Cardiac muscle cell (in vitro differentiated cells and primary cell): ENCODE results near the gene NKD2. TPM values are rescaled to one million over a fixed set of nuclear protein-coding genes. Genes with fewer than 3 reads are reported as not detected.
"Not testable (repeated sequence)": the region's sequence is repeated elsewhere in the genome, so short reads cannot be mapped to it uniquely, and the experiment has no call there.

ENCODE experiments used
- DNase-seq, 2 donors: peaks; one replicate each; pipeline versions ENCODE4 v3.0.0 to v3.0.0-alpha.2; 2010 to 2017; ENCODE audit warnings: low read depth in 1 of 2, low spot score in 1 of 2
- H3K27ac ChIP-seq: fragments of 200-600 bp; sonication (generic); 2 replicates; pipeline ENCODE4 v1.5.1; 2016
- H3K27me3 ChIP-seq: fragments of 200-600 bp; sonication (generic); 2 replicates; pipeline ENCODE4 v1.6.0; 2016; ENCODE audit warnings: control low read depth
- H3K36me3 ChIP-seq: fragments of 200-600 bp; sonication (generic); 2 replicates; pipeline ENCODE4 v1.5.1; 2016; ENCODE audit warnings: control low read depth
- H3K4me1 ChIP-seq: fragments of 200-600 bp; sonication (generic); 2 replicates; pipeline ENCODE4 v1.8.1; 2017; ENCODE audit warnings: low read depth, mild to moderate bottlenecking, mixed run types
- H3K4me3 ChIP-seq: fragments of 200-600 bp; sonication (generic); 2 replicates; pipeline ENCODE4 v1.5.1; 2016; ENCODE audit warnings: mild to moderate bottlenecking
- H3K9me3 ChIP-seq: fragments of 200-600 bp; sonication (generic); 2 replicates; pipeline ENCODE4 v1.5.1; 2017; ENCODE audit warnings: low read depth, mild to moderate bottlenecking, control low read depth
- polyA plus RNA-seq: library from polyadenylated mRNA; unstranded; fragments of >200 nt; fragmentation: Nextera tagmentation; extraction: Ambion mirVana; gene quantifications from 2 replicates; pipeline ENCODE4 v1.2.1, GENCODE V29; 2016
- total RNA-seq: library from RNA; depleted of rRNA; stranded (reverse); fragments of >200 nt; gene quantifications from 2 replicates; pipeline ENCODE4 v1.2.3, GENCODE V29; 2016
- TF ChIP-seq, protein P1 (sequence below): IDR thresholded peaks from 2 replicates; pipeline ENCODE4 v1.5.1; 2012; ENCODE audit warnings: low read depth, mild to moderate bottlenecking, low read length

NKD2 gene
- total and polyA plus RNA-seq, 2 experiments from 2014 or later: 3.4 to 3.9 TPM

DNA sequence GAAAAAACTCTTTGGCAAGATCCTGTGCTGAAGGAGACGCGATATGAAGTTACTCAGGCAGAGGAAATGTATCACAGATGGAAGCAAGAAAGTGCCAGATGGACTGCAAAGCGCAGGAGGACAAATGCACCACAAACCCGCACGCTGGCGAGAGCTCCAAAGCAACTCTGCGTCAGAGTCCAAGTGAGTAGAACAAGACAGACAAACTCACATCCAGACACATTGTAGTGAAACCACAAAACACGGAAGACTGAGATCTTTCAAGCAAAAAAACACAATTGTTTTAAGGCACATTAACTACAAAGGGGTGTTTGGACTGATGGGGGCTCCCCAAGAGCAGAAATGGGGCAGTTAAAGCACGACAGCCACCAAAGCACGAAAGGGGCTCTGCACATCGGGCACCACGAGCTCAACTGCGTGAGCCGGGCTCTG lies 39.2 kb upstream of the NKD2 start:
- peaks cover 3% of the 10 kb centered on the region for H3K27me3 ChIP-seq
- no peaks in the 10 kb centered on the region for H3K36me3 ChIP-seq
- TF ChIP-seq, protein P1, sequence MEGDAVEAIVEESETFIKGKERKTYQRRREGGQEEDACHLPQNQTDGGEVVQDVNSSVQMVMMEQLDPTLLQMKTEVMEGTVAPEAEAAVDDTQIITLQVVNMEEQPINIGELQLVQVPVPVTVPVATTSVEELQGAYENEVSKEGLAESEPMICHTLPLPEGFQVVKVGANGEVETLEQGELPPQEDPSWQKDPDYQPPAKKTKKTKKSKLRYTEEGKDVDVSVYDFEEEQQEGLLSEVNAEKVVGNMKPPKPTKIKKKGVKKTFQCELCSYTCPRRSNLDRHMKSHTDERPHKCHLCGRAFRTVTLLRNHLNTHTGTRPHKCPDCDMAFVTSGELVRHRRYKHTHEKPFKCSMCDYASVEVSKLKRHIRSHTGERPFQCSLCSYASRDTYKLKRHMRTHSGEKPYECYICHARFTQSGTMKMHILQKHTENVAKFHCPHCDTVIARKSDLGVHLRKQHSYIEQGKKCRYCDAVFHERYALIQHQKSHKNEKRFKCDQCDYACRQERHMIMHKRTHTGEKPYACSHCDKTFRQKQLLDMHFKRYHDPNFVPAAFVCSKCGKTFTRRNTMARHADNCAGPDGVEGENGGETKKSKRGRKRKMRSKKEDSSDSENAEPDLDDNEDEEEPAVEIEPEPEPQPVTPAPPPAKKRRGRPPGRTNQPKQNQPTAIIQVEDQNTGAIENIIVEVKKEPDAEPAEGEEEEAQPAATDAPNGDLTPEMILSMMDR: no peak
- no peak overlapping the region for H3K4me3 ChIP-seq
- no peak overlapping the region for H3K27ac ChIP-seq
- peak in 1 of 2 donors; percentile 92 for DNase-seq
- H3K9me3 ChIP-seq: no peaks in the 10 kb centered on the region
- no peaks in the 10 kb centered on the region for H3K4me1 ChIP-seq

DNA sequence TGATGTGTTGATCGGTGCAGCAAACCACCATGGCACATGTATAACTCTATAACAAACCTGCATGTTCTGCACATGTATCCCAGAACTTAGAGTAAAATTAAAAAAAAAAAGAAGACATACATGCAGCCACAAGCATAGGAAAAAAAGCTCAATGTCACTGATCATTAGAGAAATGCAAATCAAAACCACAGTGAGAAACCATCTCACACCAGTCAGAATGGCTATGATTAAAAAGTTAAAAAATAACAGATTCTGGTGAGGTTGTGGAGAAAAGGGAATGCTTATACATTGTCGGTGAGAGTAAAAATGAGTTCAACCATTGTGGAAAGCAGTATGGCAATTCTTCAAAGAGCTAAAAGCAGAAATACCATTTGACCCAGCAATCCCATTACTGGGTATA lies 36.0 kb upstream of the NKD2 start:
- H3K4me1 ChIP-seq, H3K9me3 ChIP-seq, H3K27me3 ChIP-seq, H3K4me3 ChIP-seq, H3K36me3 ChIP-seq, H3K27ac ChIP-seq, DNase-seq: not testable (repeated sequence)

DNA sequence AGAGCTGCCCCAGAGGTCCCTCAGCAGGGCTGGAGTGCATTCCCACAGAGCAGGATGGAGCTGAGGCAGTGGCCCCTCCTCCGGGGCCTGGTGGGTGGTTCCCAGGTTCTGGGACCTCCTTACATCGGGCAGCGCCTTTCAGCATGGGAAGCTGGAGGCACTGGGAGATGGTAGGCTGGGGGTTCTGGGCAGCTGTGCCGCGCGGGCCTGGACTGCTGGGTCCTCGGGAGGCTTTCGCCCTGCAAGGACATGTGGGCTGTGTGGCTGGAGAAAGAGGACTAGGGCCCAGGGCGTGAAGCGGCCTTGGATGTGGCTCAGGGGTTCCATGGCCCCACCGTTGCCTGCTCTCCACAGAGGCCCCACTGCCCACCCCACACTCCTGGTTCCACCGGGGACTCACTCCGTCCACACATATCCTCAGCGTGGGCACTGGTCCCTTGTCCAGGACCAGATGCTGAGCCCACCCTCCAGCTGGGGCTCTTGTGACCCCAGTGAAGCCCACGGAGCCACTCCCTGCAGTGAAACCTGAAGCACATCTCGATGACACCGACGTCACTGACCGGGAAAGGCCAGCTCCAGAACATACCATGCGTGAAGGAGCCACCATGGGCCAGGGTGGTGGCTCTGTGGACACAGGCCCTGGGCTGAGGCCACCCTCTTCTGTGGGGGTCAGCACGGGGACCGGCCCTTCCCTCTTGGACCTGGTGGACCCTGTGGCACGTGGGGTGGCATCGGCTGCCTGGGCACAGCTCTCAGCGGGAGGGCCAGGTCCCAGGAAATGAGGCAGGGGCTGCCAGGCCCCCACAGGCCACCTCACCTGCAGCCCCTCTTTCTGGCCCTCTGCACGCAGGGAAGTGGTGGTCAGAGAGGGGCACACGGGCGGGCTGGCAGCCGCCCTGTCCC lies 31.5 kb upstream of the NKD2 start:
- H3K36me3 ChIP-seq: no peaks in the 10 kb centered on the region
- no peak overlapping the region for H3K4me3 ChIP-seq
- no peaks in the 10 kb centered on the region for H3K4me1 ChIP-seq
- no peak overlapping the region for H3K27ac ChIP-seq
- H3K9me3 ChIP-seq: no peaks in the 10 kb centered on the region
- DNase-seq: no peak
- TF ChIP-seq, protein P1: no peak
- H3K27me3 ChIP-seq: no peaks in the 10 kb centered on the region

DNA sequence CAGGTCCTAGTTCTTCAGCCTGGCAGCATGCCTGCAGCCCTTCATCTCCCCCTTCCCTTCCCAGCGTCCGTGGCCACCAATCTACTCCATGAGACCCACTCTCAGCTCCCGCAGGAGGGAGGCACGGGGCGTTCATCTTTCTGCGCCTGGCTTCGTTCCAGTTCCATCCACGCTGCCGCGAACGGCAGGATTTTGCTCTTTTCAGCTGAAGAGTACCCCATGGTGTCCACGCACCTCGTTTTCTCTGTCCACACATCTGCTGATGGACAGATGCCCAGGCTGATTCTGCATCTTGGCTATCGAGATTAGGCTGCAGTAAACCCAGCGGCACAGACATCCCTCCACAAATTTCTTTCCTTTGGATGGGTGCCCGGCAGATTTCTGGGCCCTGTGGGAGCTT lies 30.5 kb upstream of the NKD2 start:
- H3K4me3 ChIP-seq: no peak overlapping the region
- H3K27ac ChIP-seq: no peak overlapping the region
- H3K36me3 ChIP-seq: no peaks in the 10 kb centered on the region
- DNase-seq: no peak
- TF ChIP-seq, protein P1: no peak
- H3K9me3 ChIP-seq: no peaks in the 10 kb centered on the region
- no peaks in the 10 kb centered on the region for H3K27me3 ChIP-seq
- H3K4me1 ChIP-seq: no peaks in the 10 kb centered on the region

DNA sequence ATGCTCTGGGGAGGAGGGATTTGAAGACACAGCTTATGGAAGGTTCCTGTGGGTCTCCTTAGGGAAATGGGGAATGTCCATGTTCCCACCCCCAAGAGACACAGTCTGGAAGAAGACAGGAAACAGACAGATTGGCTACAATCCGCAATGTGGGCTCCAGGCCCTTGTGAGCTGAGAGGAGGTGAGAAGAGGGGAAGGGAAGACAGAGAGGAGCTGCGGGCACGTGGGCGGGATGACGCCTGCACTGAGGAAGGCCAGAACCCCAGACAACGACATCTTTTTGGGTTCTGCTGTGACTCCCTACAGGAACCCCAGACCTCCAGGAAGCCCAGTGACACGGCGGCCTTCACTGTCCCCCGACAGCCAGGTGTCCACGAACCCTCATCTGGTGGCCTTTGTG lies 29.9 kb upstream of the NKD2 start:
- Histone ChIP-seq H3K27ac (no peak overlapping the region), H3K4me3 (no peak overlapping the region), H3K27me3 (no peaks in the 10 kb centered on the region), H3K36me3 (no peaks in the 10 kb centered on the region), H3K4me1 (no peaks in the 10 kb centered on the region), H3K9me3 (no peaks in the 10 kb centered on the region)
- no peak for DNase-seq
- TF ChIP-seq, protein P1: no peak

DNA sequence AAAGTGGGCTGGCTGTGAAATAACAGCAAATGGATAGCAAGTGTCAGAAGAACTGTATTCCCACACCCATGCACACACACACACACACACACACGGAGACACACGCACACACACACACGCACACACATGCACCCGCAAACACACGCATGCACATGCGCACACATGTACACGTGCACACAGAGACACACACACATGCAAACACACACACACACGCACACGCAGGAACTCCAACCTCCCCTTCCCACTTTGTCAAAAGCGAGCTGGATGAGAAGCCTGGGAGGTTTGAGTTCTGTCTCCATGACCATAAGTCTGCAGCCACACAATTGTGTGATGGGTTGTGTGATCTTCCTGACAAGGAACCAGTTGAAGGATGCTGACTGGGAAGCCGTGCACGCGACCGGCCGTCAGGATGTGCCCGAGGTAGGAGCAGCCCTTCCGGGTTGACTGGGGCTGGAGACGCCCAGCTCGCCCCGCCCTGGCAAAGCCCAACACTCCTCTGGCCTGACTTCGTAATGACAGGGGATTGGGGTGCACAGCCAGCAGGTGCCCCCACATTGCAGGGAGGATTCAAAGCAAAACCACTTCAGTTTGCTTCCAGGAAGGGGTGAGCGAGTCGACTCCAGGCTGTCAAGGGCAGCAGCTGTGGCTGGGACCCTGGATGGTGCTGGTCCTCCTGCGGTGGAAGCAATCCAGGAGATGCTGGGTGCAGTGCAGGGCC lies 29.3 kb upstream of the NKD2 start:
- Histone ChIP-seq H3K4me1 (no peaks in the 10 kb centered on the region), H3K27me3 (no peaks in the 10 kb centered on the region), H3K27ac (no peak overlapping the region), H3K36me3 (no peaks in the 10 kb centered on the region), H3K9me3 (no peaks in the 10 kb centered on the region), H3K4me3 (no peak overlapping the region)
- DNase-seq: no peak
- TF ChIP-seq, protein P1: no peak
